GM13977 (cell line): ENCODE results near the gene IGF2BP1.
"Not testable (repeated sequence)": the region's sequence is repeated elsewhere in the genome, so short reads cannot be mapped to it uniquely, and the experiment has no call there.

Experiments used
- DNase-seq: peaks from one replicate; pipeline ENCODE4 v3.0.0; 2012; ENCODE audit warnings: low spot score
- CTCF ChIP-seq: IDR thresholded peaks from 2 replicates; pipeline ENCODE4 v1.5.1; 2012; ENCODE audit warnings: mild to moderate bottlenecking, control low read depth; ENCODE audit not compliant: insufficient read depth; ENCODE audit errors: extremely low read depth, missing control alignments
- in situ Hi-C: fragments of 300-500 bp; cut with MboI; formaldehyde crosslinking; loops from one replicate; pipeline ENCODE4 v1.12.0; 2022; ENCODE audit warnings: low sequenced_read_pairs, low pct_unique_long_range_greater_than_20kb, mixed read lengths, inconsistent platforms; ENCODE audit not compliant: unreplicated experiment

IGF2BP1 gene

GRCh38 chr17:49101054-49101534 is 103.9 kb downstream of the IGF2BP1 start:
- in situ Hi-C loops: no loop called here
- DNase-seq: no peak
- TF ChIP-seq CTCF: no peak

GRCh38 chr17:49103360-49103759 is 106.2 kb downstream of the IGF2BP1 start:
- in situ Hi-C loops, DNase-seq: not testable (repeated sequence)

- DNase-seq: no peak
- in situ Hi-C loops: no loop called here
- no peak for TF ChIP-seq CTCF
Observed at GRCh38 chr17:49104511-49105074, 107.4 kb downstream of the IGF2BP1 start.
